ENCODE data around the gene VAV3. TPM values are rescaled to one million over a fixed set of nuclear protein-coding genes. Genes with fewer than 3 reads are reported as not detected.

VAV3 gene
- total RNA-seq, 1 experiment from 2014 or later = not detected

GRCh38 chr1:107776900-107777663, 187.9 kb downstream of the VAV3 start:
- ChIA-PET CTCF (no interaction called here), RAD21 (ENCODE audit: low non-redundant PET in 1 of 2, low total read pairs in 2 of 2, uncharacterized antibody in 2 of 2, unreplicated experiment in 2 of 2) (no interaction called here), POLR2A (no interaction called here)
- no peak overlapping the region for H3K27ac ChIP-seq (ENCODE audit: low read depth, low read length)
- H2AFZ ChIP-seq (ENCODE audit: low read depth, low read length, poor library complexity, severe bottlenecking) = no peak overlapping the region
- H3K9ac ChIP-seq (ENCODE audit: low read length) = no peak overlapping the region
- BruUV-seq (replicated peaks) = no TSS peak
- no peaks in the 10 kb centered on the region for H3K79me2 ChIP-seq (ENCODE audit: insufficient read depth, low read length)
- TF ChIP-seq ZNF274 (IDR thresholded peaks at IDR 0.05; ENCODE audit: low read depth, low read length) = no peak
- intact Hi-C loops (cut with micrococcal nuclease) = no loop called here
- no peaks in the 10 kb centered on the region for H4K20me1 ChIP-seq (ENCODE audit: insufficient read depth)
- ATAC-seq (no peak), DNase-seq (ENCODE audit: low read depth, low spot score) (no peak)
- no peak overlapping the region for H3K4me3 ChIP-seq (replicated peaks in 1 of 2; ENCODE audit: low read depth in 1 of 2, low read length in 2 of 2)
- no peaks in the 10 kb centered on the region for H3K9me3 ChIP-seq (ENCODE audit: control insufficient read depth in 1 of 2, insufficient read depth in 1 of 2, low read depth in 1 of 2, low read length in 2 of 2)
- no peak overlapping the region for H3K4me2 ChIP-seq (ENCODE audit: low read length)
- H3K4me1 ChIP-seq (ENCODE audit: control insufficient read depth in 1 of 2, insufficient read depth in 2 of 2, low read length in 2 of 2) = no peaks in the 10 kb centered on the region
- H3K36me3 ChIP-seq (ENCODE audit: control insufficient read depth in 1 of 2, insufficient read depth in 2 of 2, low read length in 2 of 2) = no peaks in the 10 kb centered on the region
- peaks cover 7% of the 10 kb centered on the region; the same call in 1 of the 2 replicates for H3K27me3 ChIP-seq (ENCODE audit: insufficient read depth, low read length)
- no peaks in the 10 kb centered on the region for H3K9me2 ChIP-seq (ENCODE audit: insufficient read depth)

DNA sequence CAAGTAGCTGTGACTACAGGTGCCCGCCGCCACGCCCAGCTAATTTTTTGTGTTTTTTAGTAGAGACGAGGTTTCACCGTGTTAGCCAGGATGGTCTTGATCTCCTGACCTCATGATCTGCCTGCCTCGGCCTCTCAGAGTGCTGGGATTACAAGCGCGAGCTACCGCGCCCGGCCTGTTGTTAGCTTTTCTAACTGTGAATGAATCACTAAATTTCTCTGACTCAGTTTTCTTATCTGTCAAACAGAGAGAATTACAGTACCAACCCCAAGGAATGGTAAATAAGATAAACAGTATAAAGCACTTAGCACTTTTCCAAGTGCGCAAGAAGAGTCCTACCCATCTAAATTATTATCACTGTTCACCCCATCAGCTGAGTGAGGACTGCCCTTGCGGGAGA, 193.6 kb downstream of the VAV3 start:
- H3K79me2 ChIP-seq (ENCODE audit: insufficient read depth, low read length) = no peaks in the 10 kb centered on the region
- POLR2A ChIA-PET = no interaction called here
- BruUV-seq (replicated peaks) = no TSS peak

More for the DNA sequence above, 193.6 kb downstream of the VAV3 start:
- no peak for TF ChIP-seq JUND (IDR thresholded peaks at IDR 0.05)
- H3K9ac ChIP-seq (ENCODE audit: low read length) = no peak overlapping the region
- H3K4me3 ChIP-seq (replicated peaks in 1 of 2; ENCODE audit: low read depth in 1 of 2, low read length in 2 of 2) = no peak overlapping the region
- RAD21 ChIA-PET (ENCODE audit: low non-redundant PET in 1 of 2, low total read pairs in 2 of 2, uncharacterized antibody in 2 of 2, unreplicated experiment in 2 of 2) = no interaction called here
- CTCF ChIA-PET = no interaction called here
- H4K20me1 ChIP-seq (ENCODE audit: insufficient read depth) = no peaks in the 10 kb centered on the region; the same call in 1 of the 2 replicates
- H3K27ac ChIP-seq (ENCODE audit: low read depth, low read length) = no peak overlapping the region
- no peaks in the 10 kb centered on the region for H3K4me1 ChIP-seq (ENCODE audit: control insufficient read depth in 1 of 2, insufficient read depth in 2 of 2, low read length in 2 of 2)
- H3K27me3 ChIP-seq (ENCODE audit: insufficient read depth, low read length) = peaks cover 12% of the 10 kb centered on the region; the same call in 1 of the 2 replicates
- no peaks in the 10 kb centered on the region for H3K36me3 ChIP-seq (ENCODE audit: control insufficient read depth in 1 of 2, insufficient read depth in 2 of 2, low read length in 2 of 2)
- no peak overlapping the region for H2AFZ ChIP-seq (ENCODE audit: low read depth, low read length, poor library complexity, severe bottlenecking)
- DNase-seq (ENCODE audit: low read depth, low spot score) (no peak), ATAC-seq (no peak)
- no peaks in the 10 kb centered on the region for H3K9me2 ChIP-seq (ENCODE audit: insufficient read depth)
- no peaks in the 10 kb centered on the region for H3K9me3 ChIP-seq (ENCODE audit: control insufficient read depth in 1 of 2, insufficient read depth in 1 of 2, low read depth in 1 of 2, low read length in 2 of 2)
- intact Hi-C loops (cut with micrococcal nuclease) = no loop called here
- H3K4me2 ChIP-seq (ENCODE audit: low read length) = no peak overlapping the region
